HCT116 (cell line): ENCODE data around the gene CFAP99. TPM values are rescaled to one million over a fixed set of nuclear protein-coding genes. Genes with fewer than 3 reads are reported as not detected.

ENCODE experiments used
- ATAC-seq: fragments of 200-7000 bp; cut with Tn5 transposase; 2 replicates; pipeline ENCODE4 v1.9.1; 2020; ENCODE audit warnings: mild to moderate bottlenecking, moderate library complexity
- BruUV-seq: library from RNA; stranded (reverse); fragments of 400-500 nt; replicated peaks from 2 replicates; lab custom pipeline; 2021; lab: Mats Ljungman, UMichigan
- CTCF ChIA-PET: fragments of 300-600 bp; sonication (Branson Sonifier 250); formaldehyde crosslinking; loops from one replicate; lab custom pipeline; 2021; ENCODE audit warnings: antibody characterized with exemption; lab: Charles Lee
- POLR2A ChIA-PET: fragments of 300-600, 350-600 bp; sonication (Branson Sonifier 250); formaldehyde crosslinking; loops from one replicate; lab custom pipeline; 2021; ENCODE audit warnings: antibody characterized with exemption; lab: Charles Lee
- RAD21 ChIA-PET, 2 experiments: fragments of 300-600 bp; sonication (Branson Sonifier 250); formaldehyde crosslinking; loops; one replicate each; lab custom pipeline; 2023; ENCODE audit warnings: low total read pairs in 2 of 2; ENCODE audit not compliant: uncharacterized antibody in 2 of 2, unreplicated experiment in 2 of 2, low non-redundant PET in 1 of 2; lab: Charles Lee
- DNase-seq: peaks from one replicate; pipeline ENCODE4 v3.0.0-alpha.2; 2010; ENCODE audit warnings: low read depth, low spot score
- H2AFZ ChIP-seq: fragments of 200-600 bp; shearing (Covaris generic), sonication (generic); 2 replicates; pipeline ENCODE4 v1.6.1; 2017; ENCODE audit warnings: low read depth, mixed run types, mixed read lengths, antibody characterized with exemption, low read length; ENCODE audit not compliant: poor library complexity, severe bottlenecking
- H3K27ac ChIP-seq: 2 replicates; pipeline ENCODE4 v1.5.1; 2012; ENCODE audit warnings: low read depth, low read length
- H3K27me3 ChIP-seq: fragments of 200-600 bp; sonication (generic); 2 replicates; pipeline ENCODE4 v1.6.1; 2016; ENCODE audit warnings: mixed run types, low read length, mixed read lengths; ENCODE audit not compliant: insufficient read depth
- H3K36me3 ChIP-seq, 2 experiments: fragments of 200-500 bp in 1 of 2; fragments of 200-600 bp in 1 of 2; sonication (Bioruptor generic) in 1 of 2; sonication (generic) in 1 of 2; 2 replicates each; pipeline versions ENCODE4 v1.5.1 to v1.6.1; 2014 to 2016; ENCODE audit warnings: low read length in 2 of 2, inconsistent platforms in 1 of 2, mixed read lengths in 1 of 2, mixed run types in 1 of 2; ENCODE audit not compliant: insufficient read depth in 2 of 2, control insufficient read depth in 1 of 2
- H3K4me1 ChIP-seq, 2 experiments: fragments of 200-600 bp in 1 of 2; sonication (generic) in 1 of 2; 2 replicates each; pipeline versions ENCODE4 v1.5.1 to v1.6.1; 2012 to 2017; ENCODE audit warnings: low read length in 2 of 2, inconsistent platforms in 1 of 2, mild to moderate bottlenecking in 1 of 2, mixed read lengths in 1 of 2, mixed run types in 1 of 2, moderate library complexity in 1 of 2; ENCODE audit not compliant: insufficient read depth in 2 of 2, control insufficient read depth in 1 of 2
- H3K4me2 ChIP-seq: fragments of 200-600 bp; sonication (generic); 2 replicates; pipeline ENCODE4 v1.6.1; 2017; ENCODE audit warnings: mixed run types, low read length, mixed read lengths
- H3K4me3 ChIP-seq, 2 experiments: fragments of 200-600 bp in 1 of 2; sonication (generic) in 1 of 2; replicated peaks in 1 of 2; 2 replicates each; pipeline ENCODE4 v1.5.1; 2011 to 2016; ENCODE audit warnings: low read length in 2 of 2, control low read depth in 1 of 2, low read depth in 1 of 2, mild to moderate bottlenecking in 1 of 2, mixed read lengths in 1 of 2, mixed run types in 1 of 2
- H3K79me2 ChIP-seq: fragments of 200-600 bp; sonication (generic); 2 replicates; pipeline ENCODE4 v1.6.1; 2017; ENCODE audit warnings: mild to moderate bottlenecking, mixed run types, low read length, moderate library complexity, mixed read lengths; ENCODE audit not compliant: insufficient read depth
- H3K9ac ChIP-seq: fragments of 200-600 bp; sonication (generic); 2 replicates; pipeline ENCODE4 v1.6.1; 2016; ENCODE audit warnings: low read length, mixed read lengths
- H3K9me2 ChIP-seq: fragments of 200-600 bp; sonication (generic), shearing (Covaris generic); 2 replicates; pipeline ENCODE4 v1.6.1; 2017; ENCODE audit warnings: mixed run types, mild to moderate bottlenecking, moderate library complexity; ENCODE audit not compliant: insufficient read depth
- H3K9me3 ChIP-seq, 2 experiments: fragments of 200-500 bp in 1 of 2; fragments of 200-600 bp in 1 of 2; sonication (Bioruptor generic) in 1 of 2; sonication (generic) in 1 of 2; 2 replicates each; pipeline ENCODE4 v1.6.1; 2014 to 2017; ENCODE audit warnings: low read length in 2 of 2, mixed read lengths in 2 of 2, inconsistent platforms in 1 of 2, low read depth in 1 of 2, mild to moderate bottlenecking in 1 of 2, mixed run types in 1 of 2, moderate library complexity in 1 of 2; ENCODE audit not compliant: control insufficient read depth in 1 of 2, insufficient read depth in 1 of 2
- H4K20me1 ChIP-seq: fragments of 200-600 bp; sonication (generic), shearing (Covaris generic); 2 replicates; pipeline ENCODE4 v1.6.1; 2017; ENCODE audit warnings: mixed run types, mild to moderate bottlenecking, moderate library complexity; ENCODE audit not compliant: insufficient read depth
- CEBPB ChIP-seq: IDR thresholded peaks from 2 replicates; pipeline ENCODE4 v1.6.1; 2012; ENCODE audit warnings: low read depth
- EGR1 ChIP-seq: IDR thresholded peaks from 2 replicates; pipeline ENCODE4 v1.6.1; 2012; ENCODE audit warnings: low read depth
- EZH2phosphoT487 ChIP-seq: fragments of 200-600 bp; IDR thresholded peaks from 2 replicates; pipeline ENCODE4 v1.6.1; 2018; ENCODE audit warnings: antibody characterized with exemption, borderline replicate concordance
- JUND ChIP-seq: IDR thresholded peaks from 2 replicates; pipeline ENCODE4 v1.6.1; 2012
- POLR2A ChIP-seq: IDR thresholded peaks from 2 replicates; pipeline ENCODE4 v1.7.0; 2011; ENCODE audit warnings: borderline replicate concordance; ENCODE audit not compliant: insufficient read depth, insufficient read length; ENCODE audit errors: extremely low read depth
- POLR2AphosphoS5 ChIP-seq: IDR thresholded peaks from 2 replicates; pipeline ENCODE4 v1.6.1; 2011; ENCODE audit warnings: mild to moderate bottlenecking, low read depth, low read length, moderate library complexity
- SIN3A ChIP-seq: IDR thresholded peaks from 2 replicates; pipeline ENCODE4 v1.6.1; 2012; ENCODE audit warnings: low read depth
- SRF ChIP-seq: IDR thresholded peaks from 2 replicates; pipeline ENCODE4 v1.6.1; 2012; ENCODE audit warnings: low read depth
- TCF7L2 ChIP-seq: IDR thresholded peaks from 2 replicates; pipeline ENCODE4 v1.7.0; 2011; ENCODE audit warnings: borderline replicate concordance, inconsistent platforms; ENCODE audit not compliant: insufficient read depth, insufficient read length; ENCODE audit errors: extremely low read depth
- ZFX ChIP-seq: fragments of 450-650 bp; IDR thresholded peaks from 2 replicates; pipeline ENCODE4 v1.6.1; 2017
- ZNF274 ChIP-seq: fragments of 200-500 bp; sonication (Bioruptor generic); IDR thresholded peaks from 2 replicates; pipeline ENCODE4 v1.6.1; 2014; ENCODE audit warnings: mild to moderate bottlenecking, low read depth, low read length, inconsistent platforms
- intact Hi-C: fragments of 100-400 bp; cut with micrococcal nuclease; formaldehyde crosslinking; loops from 2 replicates; pipeline ENCODE4 v1.10.0; 2022
- total RNA-seq: library from RNA; stranded (reverse); gene quantifications from one replicate; pipeline ENCODE4 v1.2.1, GENCODE V29; 2021; ENCODE audit not compliant: unreplicated experiment
- TF ChIP-seq, protein P1 (sequence below): IDR thresholded peaks from 2 replicates; pipeline ENCODE4 v1.6.1; 2011; ENCODE audit warnings: mild to moderate bottlenecking, low read length, moderate library complexity; ENCODE audit not compliant: insufficient replicate concordance; ENCODE audit errors: extremely low read depth
- TF ChIP-seq, protein P2 (sequence below): IDR thresholded peaks from 2 replicates; pipeline ENCODE4 v1.6.1; 2012
- TF ChIP-seq, protein P3 (sequence below): IDR thresholded peaks from 2 replicates; pipeline ENCODE4 v1.6.1; 2012
- TF ChIP-seq, protein P4 (sequence below), 3 experiments: fragments of 200-600 bp in 1 of 3; sonication (generic) in 1 of 3; IDR thresholded peaks in 2 of 3; conservative IDR thresholded peaks in 1 of 3; 2 replicates each; pipeline ENCODE4 v1.5.1; 2012 to 2017; ENCODE audit warnings: low read depth in 2 of 3, low read length in 2 of 3, antibody characterized with exemption in 1 of 3, borderline replicate concordance in 1 of 3, control low read depth in 1 of 3, mild to moderate bottlenecking in 1 of 3, mixed read lengths in 1 of 3, mixed run types in 1 of 3, moderate library complexity in 1 of 3; ENCODE audit not compliant: insufficient read depth in 1 of 3
- TF ChIP-seq, protein P5 (sequence below): IDR thresholded peaks from 2 replicates; pipeline ENCODE4 v1.6.1; 2012; ENCODE audit warnings: low read depth

The CFAP99 gene
- total RNA-seq, 1 experiment from 2014 or later: 0.42 TPM

DNA sequence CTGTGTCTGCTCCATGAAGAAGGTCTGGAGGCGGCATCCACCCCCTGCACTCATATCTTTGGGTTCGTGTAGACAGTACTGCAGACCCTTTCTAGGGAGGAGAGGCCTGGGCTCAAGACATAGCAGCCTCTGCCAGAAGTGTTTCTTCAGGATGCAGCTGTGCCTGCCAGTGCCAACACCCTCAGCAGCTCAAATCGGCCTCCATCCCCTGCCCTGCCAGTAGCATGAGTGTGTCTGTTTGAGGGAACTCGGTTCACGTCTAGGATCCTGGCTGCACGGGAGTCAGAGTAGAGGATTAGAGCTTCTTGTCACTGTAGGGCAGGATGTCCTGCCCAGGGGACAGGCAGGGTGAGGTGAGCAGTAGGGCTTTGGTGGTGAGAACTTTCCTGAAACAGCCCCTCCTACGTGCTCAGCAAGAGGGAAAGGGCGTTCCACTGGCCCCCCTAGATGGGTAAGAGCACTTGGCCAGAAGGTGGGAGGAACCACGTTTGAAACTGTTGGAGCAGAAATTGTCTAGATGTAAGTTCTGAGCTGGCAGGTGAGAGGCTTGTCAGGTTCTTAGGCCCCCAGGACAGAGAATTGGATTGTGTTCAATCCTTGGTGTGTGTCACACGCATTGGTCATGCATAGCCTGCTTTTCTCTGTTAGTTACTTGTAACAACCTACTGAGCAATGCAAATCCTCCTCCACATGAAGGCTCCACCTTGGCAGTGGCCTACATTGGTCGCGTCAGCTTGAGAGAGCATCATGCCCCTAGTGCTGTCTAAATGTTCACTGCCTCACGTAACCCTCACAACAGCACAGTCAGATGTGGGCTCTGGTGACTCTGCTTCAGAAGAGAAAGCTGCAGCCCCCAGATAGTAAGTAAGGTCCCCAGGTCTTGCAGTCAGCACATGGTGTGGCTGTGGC lies 91.8 kb downstream of the CFAP99 start:
- intact Hi-C loops: no loop called here
- Histone ChIP-seq H3K27me3 (no peaks in the 10 kb centered on the region), H3K27ac (no peak overlapping the region), H4K20me1 (peaks cover 6% of the 10 kb centered on the region; the same call in 1 of the 2 replicates), H2AFZ (no peak overlapping the region), H3K9ac (no peak overlapping the region), H3K4me1 (no peaks in the 10 kb centered on the region), H3K4me3 (no peak overlapping the region), H3K9me3 (no peaks in the 10 kb centered on the region), H3K9me2 (no peaks in the 10 kb centered on the region), H3K4me2 (no peak overlapping the region), H3K36me3 (peaks cover 48 to 57% of the 10 kb centered on the region in 2 experiments; a peak in 3 of 4 replicates), H3K79me2 (peaks cover 62% of the 10 kb centered on the region)
- TF ChIP-seq ZFX: no peak
- no peak for TF ChIP-seq EZH2phosphoT487
- no peak for TF ChIP-seq POLR2A
- no peak for TF ChIP-seq TCF7L2
- TF ChIP-seq, protein P1, sequence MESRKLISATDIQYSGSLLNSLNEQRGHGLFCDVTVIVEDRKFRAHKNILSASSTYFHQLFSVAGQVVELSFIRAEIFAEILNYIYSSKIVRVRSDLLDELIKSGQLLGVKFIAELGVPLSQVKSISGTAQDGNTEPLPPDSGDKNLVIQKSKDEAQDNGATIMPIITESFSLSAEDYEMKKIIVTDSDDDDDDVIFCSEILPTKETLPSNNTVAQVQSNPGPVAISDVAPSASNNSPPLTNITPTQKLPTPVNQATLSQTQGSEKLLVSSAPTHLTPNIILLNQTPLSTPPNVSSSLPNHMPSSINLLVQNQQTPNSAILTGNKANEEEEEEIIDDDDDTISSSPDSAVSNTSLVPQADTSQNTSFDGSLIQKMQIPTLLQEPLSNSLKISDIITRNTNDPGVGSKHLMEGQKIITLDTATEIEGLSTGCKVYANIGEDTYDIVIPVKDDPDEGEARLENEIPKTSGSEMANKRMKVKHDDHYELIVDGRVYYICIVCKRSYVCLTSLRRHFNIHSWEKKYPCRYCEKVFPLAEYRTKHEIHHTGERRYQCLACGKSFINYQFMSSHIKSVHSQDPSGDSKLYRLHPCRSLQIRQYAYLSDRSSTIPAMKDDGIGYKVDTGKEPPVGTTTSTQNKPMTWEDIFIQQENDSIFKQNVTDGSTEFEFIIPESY: no peak
- no peak for TF ChIP-seq SIN3A
- TF ChIP-seq CEBPB: no peak
- TF ChIP-seq POLR2AphosphoS5: no peak
- no peak for TF ChIP-seq EGR1
- TF ChIP-seq SRF: no peak
- TF ChIP-seq, protein P2, sequence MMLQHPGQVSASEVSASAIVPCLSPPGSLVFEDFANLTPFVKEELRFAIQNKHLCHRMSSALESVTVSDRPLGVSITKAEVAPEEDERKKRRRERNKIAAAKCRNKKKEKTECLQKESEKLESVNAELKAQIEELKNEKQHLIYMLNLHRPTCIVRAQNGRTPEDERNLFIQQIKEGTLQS: no peak
- TF ChIP-seq, protein P3, sequence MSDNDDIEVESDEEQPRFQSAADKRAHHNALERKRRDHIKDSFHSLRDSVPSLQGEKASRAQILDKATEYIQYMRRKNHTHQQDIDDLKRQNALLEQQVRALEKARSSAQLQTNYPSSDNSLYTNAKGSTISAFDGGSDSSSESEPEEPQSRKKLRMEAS: no peak
- TF ChIP-seq JUND: no peak
- TF ChIP-seq ZNF274: no peak
- TF ChIP-seq, protein P4, sequence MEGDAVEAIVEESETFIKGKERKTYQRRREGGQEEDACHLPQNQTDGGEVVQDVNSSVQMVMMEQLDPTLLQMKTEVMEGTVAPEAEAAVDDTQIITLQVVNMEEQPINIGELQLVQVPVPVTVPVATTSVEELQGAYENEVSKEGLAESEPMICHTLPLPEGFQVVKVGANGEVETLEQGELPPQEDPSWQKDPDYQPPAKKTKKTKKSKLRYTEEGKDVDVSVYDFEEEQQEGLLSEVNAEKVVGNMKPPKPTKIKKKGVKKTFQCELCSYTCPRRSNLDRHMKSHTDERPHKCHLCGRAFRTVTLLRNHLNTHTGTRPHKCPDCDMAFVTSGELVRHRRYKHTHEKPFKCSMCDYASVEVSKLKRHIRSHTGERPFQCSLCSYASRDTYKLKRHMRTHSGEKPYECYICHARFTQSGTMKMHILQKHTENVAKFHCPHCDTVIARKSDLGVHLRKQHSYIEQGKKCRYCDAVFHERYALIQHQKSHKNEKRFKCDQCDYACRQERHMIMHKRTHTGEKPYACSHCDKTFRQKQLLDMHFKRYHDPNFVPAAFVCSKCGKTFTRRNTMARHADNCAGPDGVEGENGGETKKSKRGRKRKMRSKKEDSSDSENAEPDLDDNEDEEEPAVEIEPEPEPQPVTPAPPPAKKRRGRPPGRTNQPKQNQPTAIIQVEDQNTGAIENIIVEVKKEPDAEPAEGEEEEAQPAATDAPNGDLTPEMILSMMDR (IDR thresholded peaks at IDR 0.05 in 2 of 3, conservative IDR thresholded peaks at IDR 0.05 in 1 of 3; ENCODE audit: borderline replicate concordance in 1 of 3, insufficient read depth in 1 of 3, low read depth in 2 of 3, low read length in 2 of 3): no peak
- TF ChIP-seq, protein P5, sequence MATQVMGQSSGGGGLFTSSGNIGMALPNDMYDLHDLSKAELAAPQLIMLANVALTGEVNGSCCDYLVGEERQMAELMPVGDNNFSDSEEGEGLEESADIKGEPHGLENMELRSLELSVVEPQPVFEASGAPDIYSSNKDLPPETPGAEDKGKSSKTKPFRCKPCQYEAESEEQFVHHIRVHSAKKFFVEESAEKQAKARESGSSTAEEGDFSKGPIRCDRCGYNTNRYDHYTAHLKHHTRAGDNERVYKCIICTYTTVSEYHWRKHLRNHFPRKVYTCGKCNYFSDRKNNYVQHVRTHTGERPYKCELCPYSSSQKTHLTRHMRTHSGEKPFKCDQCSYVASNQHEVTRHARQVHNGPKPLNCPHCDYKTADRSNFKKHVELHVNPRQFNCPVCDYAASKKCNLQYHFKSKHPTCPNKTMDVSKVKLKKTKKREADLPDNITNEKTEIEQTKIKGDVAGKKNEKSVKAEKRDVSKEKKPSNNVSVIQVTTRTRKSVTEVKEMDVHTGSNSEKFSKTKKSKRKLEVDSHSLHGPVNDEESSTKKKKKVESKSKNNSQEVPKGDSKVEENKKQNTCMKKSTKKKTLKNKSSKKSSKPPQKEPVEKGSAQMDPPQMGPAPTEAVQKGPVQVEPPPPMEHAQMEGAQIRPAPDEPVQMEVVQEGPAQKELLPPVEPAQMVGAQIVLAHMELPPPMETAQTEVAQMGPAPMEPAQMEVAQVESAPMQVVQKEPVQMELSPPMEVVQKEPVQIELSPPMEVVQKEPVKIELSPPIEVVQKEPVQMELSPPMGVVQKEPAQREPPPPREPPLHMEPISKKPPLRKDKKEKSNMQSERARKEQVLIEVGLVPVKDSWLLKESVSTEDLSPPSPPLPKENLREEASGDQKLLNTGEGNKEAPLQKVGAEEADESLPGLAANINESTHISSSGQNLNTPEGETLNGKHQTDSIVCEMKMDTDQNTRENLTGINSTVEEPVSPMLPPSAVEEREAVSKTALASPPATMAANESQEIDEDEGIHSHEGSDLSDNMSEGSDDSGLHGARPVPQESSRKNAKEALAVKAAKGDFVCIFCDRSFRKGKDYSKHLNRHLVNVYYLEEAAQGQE: no peak
- RAD21 ChIA-PET: no interaction called here
- CTCF ChIA-PET: no interaction called here
- no TSS peak for BruUV-seq
- ATAC-seq (no peak), DNase-seq (no peak)
- POLR2A ChIA-PET: no interaction called here
